Measurements from ENCODE around the gene PDGFC. TPM values are rescaled to one million over a fixed set of nuclear protein-coding genes. Genes with fewer than 3 reads are reported as not detected.

Gene PDGFC
- total RNA-seq, 2 experiments from 2014 or later = not detected

GRCh38 chr4:156805696-156806095 lies 165.9 kb downstream of the PDGFC start:
- H3K79me2 ChIP-seq (ENCODE audit: insufficient read depth, low read depth, low read length) = no peaks in the 10 kb centered on the region
- POLR2A ChIA-PET = no interaction called here
- H3K9me2 ChIP-seq (ENCODE audit: insufficient read depth, low read length) = no peaks in the 10 kb centered on the region
- BruUV-seq (replicated peaks) = no TSS peak
- CTCF ChIA-PET (ENCODE audit: unreplicated experiment) = no interaction called here
- H3K27ac ChIP-seq (ENCODE audit: low read depth, low read length, poor library complexity, severe bottlenecking) = no peak overlapping the region
- intact Hi-C loops (cut with micrococcal nuclease; ENCODE audit: unreplicated experiment) = no loop called here
- no peaks in the 10 kb centered on the region for H3K36me3 ChIP-seq (ENCODE audit: insufficient read depth, low read length)
- no peak overlapping the region for H2AFZ ChIP-seq (ENCODE audit: low read length)
- no peaks in the 10 kb centered on the region for H4K20me1 ChIP-seq (ENCODE audit: insufficient read depth, low read length)
- no peaks in the 10 kb centered on the region for H3K4me1 ChIP-seq (ENCODE audit: insufficient read depth, low read length, poor library complexity, severe bottlenecking)
- H3K9me3 ChIP-seq (ENCODE audit: low read length) = no peaks in the 10 kb centered on the region
- no peak for DNase-seq (ENCODE audit: low spot score)
- no peak overlapping the region for H3K4me2 ChIP-seq (ENCODE audit: low read length)
- TF ChIP-seq EZH2phosphoT487 (IDR thresholded peaks at IDR 0.05; ENCODE audit: borderline replicate concordance, low read depth, low read length) (no peak), CTCF (conservative IDR thresholded peaks at IDR 0.05; ENCODE audit: low read length) (no peak)
- H3K4me3 ChIP-seq (ENCODE audit: low read depth, low read length, poor library complexity, severe bottlenecking) = no peak overlapping the region

- no peak for DNase-seq (ENCODE audit: low spot score)
- H4K20me1 ChIP-seq (ENCODE audit: insufficient read depth, low read length) = no peaks in the 10 kb centered on the region
- TF ChIP-seq CTCF (conservative IDR thresholded peaks at IDR 0.05; ENCODE audit: low read length) = no peak
- H3K27ac ChIP-seq (ENCODE audit: low read depth, low read length, poor library complexity, severe bottlenecking) = no peak overlapping the region
- no peaks in the 10 kb centered on the region for H3K4me1 ChIP-seq (ENCODE audit: insufficient read depth, low read length, poor library complexity, severe bottlenecking)
- no peaks in the 10 kb centered on the region for H3K79me2 ChIP-seq (ENCODE audit: insufficient read depth, low read depth, low read length)
- no peaks in the 10 kb centered on the region for H3K9me2 ChIP-seq (ENCODE audit: insufficient read depth, low read length)
- H3K36me3 ChIP-seq (ENCODE audit: insufficient read depth, low read length) = no peaks in the 10 kb centered on the region
- no peak overlapping the region for H3K4me3 ChIP-seq (ENCODE audit: low read depth, low read length, poor library complexity, severe bottlenecking)
- ChIA-PET POLR2A (no interaction called here), CTCF (ENCODE audit: unreplicated experiment) (no interaction called here)
- intact Hi-C loops (cut with micrococcal nuclease; ENCODE audit: unreplicated experiment) = no loop called here
- H3K4me2 ChIP-seq (ENCODE audit: low read length) = no peak overlapping the region
- H2AFZ ChIP-seq (ENCODE audit: low read length) = no peak overlapping the region
- H3K9me3 ChIP-seq (ENCODE audit: low read length) = no peaks in the 10 kb centered on the region
- BruUV-seq (replicated peaks) = no TSS peak
Measured at GRCh38 chr4:156803056-156803455, 168.5 kb downstream of the PDGFC start.

- H3K4me1 ChIP-seq (ENCODE audit: insufficient read depth, low read length, poor library complexity, severe bottlenecking) = no peaks in the 10 kb centered on the region
- no peak overlapping the region for H2AFZ ChIP-seq (ENCODE audit: low read length)
- TF ChIP-seq EZH2phosphoT487 (IDR thresholded peaks at IDR 0.05; ENCODE audit: borderline replicate concordance, low read depth, low read length) = no peak
- TF ChIP-seq CTCF (conservative IDR thresholded peaks at IDR 0.05; ENCODE audit: low read length) = no peak
- POLR2A ChIA-PET = interaction anchor here (1.2 kb wide), 1 partner anchor 19 kb away, joined by 3 read pairs; no protein-coding TSS in a partner anchor
- BruUV-seq (replicated peaks) = no TSS peak
- H4K20me1 ChIP-seq (ENCODE audit: insufficient read depth, low read length) = no peaks in the 10 kb centered on the region
- no peak overlapping the region for H3K4me3 ChIP-seq (ENCODE audit: low read depth, low read length, poor library complexity, severe bottlenecking)
- intact Hi-C loops (cut with micrococcal nuclease; ENCODE audit: unreplicated experiment) = no loop called here
- H3K79me2 ChIP-seq (ENCODE audit: insufficient read depth, low read depth, low read length) = no peaks in the 10 kb centered on the region
- H3K9me2 ChIP-seq (ENCODE audit: insufficient read depth, low read length) = no peaks in the 10 kb centered on the region
- CTCF ChIA-PET (ENCODE audit: unreplicated experiment) = no interaction called here
- no peaks in the 10 kb centered on the region for H3K9me3 ChIP-seq (ENCODE audit: low read length)
- no peaks in the 10 kb centered on the region for H3K36me3 ChIP-seq (ENCODE audit: insufficient read depth, low read length)
- no peak overlapping the region for H3K27ac ChIP-seq (ENCODE audit: low read depth, low read length, poor library complexity, severe bottlenecking)
- no peak overlapping the region for H3K4me2 ChIP-seq (ENCODE audit: low read length)
- DNase-seq (ENCODE audit: low spot score) = no peak
Measured at GRCh38 chr4:156800463-156800862, 171.1 kb downstream of the PDGFC start.

Measured in OCI-LY7 (cell line).